ENCODE results near the gene ACOT2.

The ACOT2 gene

DNA sequence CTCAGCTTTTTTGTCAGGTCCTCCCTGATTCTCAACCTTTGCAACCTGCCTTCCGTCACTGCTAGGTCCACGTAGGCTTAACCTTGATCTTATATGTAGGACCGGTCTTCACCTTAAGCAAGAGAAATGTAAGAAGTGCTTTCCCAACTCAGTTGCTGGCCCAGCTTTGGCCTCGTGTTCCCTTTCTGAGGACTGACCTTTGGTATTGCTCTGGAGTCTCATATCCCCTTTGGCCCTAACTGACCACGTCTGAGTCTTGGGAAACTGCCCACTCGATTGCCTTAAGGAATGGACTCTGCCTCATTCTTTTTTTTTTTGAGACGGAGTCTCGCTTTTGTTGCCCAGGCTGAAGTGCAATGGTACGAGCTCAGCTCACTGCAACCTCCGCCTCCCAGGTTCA is 51.3 kb downstream of the ACOT2 start:
- no peak for DNase-seq

- no peak for DNase-seq
Measured at GRCh38 chr14:73623504-73624054, 54.6 kb downstream of the ACOT2 start.

Measured in stimulated activated CD4-positive, alpha-beta T cell treated with anti-CD3 and anti-CD28 coated beads, Interleukin-4, amount 100 ng/mL, for 1 hour (primary cell).